Liver (tissue), 3 donors: ENCODE results near the gene CARD9.

ENCODE experiments used
- CTCF ChIP-seq: fragments of 150-350 bp; IDR thresholded peaks from 2 replicates; pipeline ENCODE4 v1.5.1; 2017; ENCODE audit warnings: improper control_type of control experiment, low read depth, low read length; ENCODE audit not compliant: missing input control
- FOXA1 ChIP-seq: IDR thresholded peaks from 2 replicates; pipeline ENCODE4 v1.6.1; 2016; ENCODE audit warnings: antibody characterized with exemption
- GABPA ChIP-seq, 2 donors: IDR thresholded peaks in 1 of 2; conservative IDR thresholded peaks in 1 of 2; 2 replicates each; pipeline ENCODE4 v1.6.1; 2016; ENCODE audit warnings: antibody characterized with exemption in 2 of 2, mild to moderate bottlenecking in 1 of 2, moderate library complexity in 1 of 2
- JUND ChIP-seq, 2 donors: IDR thresholded peaks; 2 replicates each; pipeline ENCODE4 v1.6.1; 2016; ENCODE audit warnings: antibody characterized with exemption in 2 of 2
- MAX ChIP-seq: IDR thresholded peaks from 2 replicates; pipeline ENCODE4 v1.6.1; 2016; ENCODE audit warnings: antibody characterized with exemption
- NR2F2 ChIP-seq: IDR thresholded peaks from 2 replicates; pipeline ENCODE4 v1.6.1; 2016; ENCODE audit warnings: antibody characterized with exemption
- RAD21 ChIP-seq, 2 donors: IDR thresholded peaks; 2 replicates each; pipeline ENCODE4 v1.6.1; 2016; ENCODE audit warnings: antibody characterized with exemption in 2 of 2, mild to moderate bottlenecking in 2 of 2
- SP1 ChIP-seq: IDR thresholded peaks from 2 replicates; pipeline ENCODE4 v1.6.1; 2018; ENCODE audit warnings: antibody characterized with exemption, mild to moderate bottlenecking
- TAF1 ChIP-seq: conservative IDR thresholded peaks from 2 replicates; pipeline ENCODE4 v1.6.1; 2016; ENCODE audit warnings: antibody characterized with exemption, mild to moderate bottlenecking
- YY1 ChIP-seq: IDR thresholded peaks from 2 replicates; pipeline ENCODE4 v1.6.1; 2016; ENCODE audit warnings: antibody characterized with exemption, mild to moderate bottlenecking
- TF ChIP-seq, protein P1 (sequence below): IDR thresholded peaks from 2 replicates; pipeline ENCODE4 v1.6.1; 2016; ENCODE audit warnings: antibody characterized with exemption
- TF ChIP-seq, protein P2 (sequence below): IDR thresholded peaks from 2 replicates; pipeline ENCODE4 v1.6.1; 2016; ENCODE audit warnings: antibody characterized with exemption, mild to moderate bottlenecking
- TF ChIP-seq, protein P3 (sequence below): IDR thresholded peaks from 2 replicates; pipeline ENCODE4 v1.6.1; 2016; ENCODE audit warnings: antibody characterized with exemption
- donor health status: healthy.
- donor health status: healthy.

DNA sequence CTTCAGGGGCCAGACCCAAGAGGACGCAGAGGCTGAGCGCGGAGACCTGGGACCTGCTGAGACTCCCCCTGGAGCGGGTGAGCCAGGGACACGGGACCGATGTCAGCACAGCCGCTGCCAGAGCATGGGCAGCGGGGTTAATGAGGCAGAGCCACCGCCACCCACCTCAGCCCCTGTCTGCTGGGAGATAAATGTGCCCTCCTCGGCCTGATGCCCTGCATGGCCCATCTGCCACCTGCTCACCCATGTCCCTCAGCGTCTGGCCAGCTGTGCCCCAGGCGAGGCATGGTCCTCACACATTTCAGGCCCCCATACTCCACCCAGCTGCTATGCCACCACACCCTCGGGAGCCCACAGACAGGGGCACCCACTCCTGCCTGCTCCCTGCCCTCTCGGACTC, 24.8 kb downstream of the CARD9 start:
- TF ChIP-seq CTCF (no peak), RAD21 (IDR thresholded peaks at IDR 0.05) (no peak), JUND (IDR thresholded peaks at IDR 0.05) (no peak), FOXA1 (no peak), NR2F2 (no peak), MAX (no peak), SP1 (no peak), GABPA (IDR thresholded peaks at IDR 0.05 in 1 of 2, conservative IDR thresholded peaks at IDR 0.05 in 1 of 2) (no peak), YY1 (no peak), TAF1 (no peak)
- TF ChIP-seq, protein P1, sequence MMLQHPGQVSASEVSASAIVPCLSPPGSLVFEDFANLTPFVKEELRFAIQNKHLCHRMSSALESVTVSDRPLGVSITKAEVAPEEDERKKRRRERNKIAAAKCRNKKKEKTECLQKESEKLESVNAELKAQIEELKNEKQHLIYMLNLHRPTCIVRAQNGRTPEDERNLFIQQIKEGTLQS: no peak
- TF ChIP-seq, protein P2, sequence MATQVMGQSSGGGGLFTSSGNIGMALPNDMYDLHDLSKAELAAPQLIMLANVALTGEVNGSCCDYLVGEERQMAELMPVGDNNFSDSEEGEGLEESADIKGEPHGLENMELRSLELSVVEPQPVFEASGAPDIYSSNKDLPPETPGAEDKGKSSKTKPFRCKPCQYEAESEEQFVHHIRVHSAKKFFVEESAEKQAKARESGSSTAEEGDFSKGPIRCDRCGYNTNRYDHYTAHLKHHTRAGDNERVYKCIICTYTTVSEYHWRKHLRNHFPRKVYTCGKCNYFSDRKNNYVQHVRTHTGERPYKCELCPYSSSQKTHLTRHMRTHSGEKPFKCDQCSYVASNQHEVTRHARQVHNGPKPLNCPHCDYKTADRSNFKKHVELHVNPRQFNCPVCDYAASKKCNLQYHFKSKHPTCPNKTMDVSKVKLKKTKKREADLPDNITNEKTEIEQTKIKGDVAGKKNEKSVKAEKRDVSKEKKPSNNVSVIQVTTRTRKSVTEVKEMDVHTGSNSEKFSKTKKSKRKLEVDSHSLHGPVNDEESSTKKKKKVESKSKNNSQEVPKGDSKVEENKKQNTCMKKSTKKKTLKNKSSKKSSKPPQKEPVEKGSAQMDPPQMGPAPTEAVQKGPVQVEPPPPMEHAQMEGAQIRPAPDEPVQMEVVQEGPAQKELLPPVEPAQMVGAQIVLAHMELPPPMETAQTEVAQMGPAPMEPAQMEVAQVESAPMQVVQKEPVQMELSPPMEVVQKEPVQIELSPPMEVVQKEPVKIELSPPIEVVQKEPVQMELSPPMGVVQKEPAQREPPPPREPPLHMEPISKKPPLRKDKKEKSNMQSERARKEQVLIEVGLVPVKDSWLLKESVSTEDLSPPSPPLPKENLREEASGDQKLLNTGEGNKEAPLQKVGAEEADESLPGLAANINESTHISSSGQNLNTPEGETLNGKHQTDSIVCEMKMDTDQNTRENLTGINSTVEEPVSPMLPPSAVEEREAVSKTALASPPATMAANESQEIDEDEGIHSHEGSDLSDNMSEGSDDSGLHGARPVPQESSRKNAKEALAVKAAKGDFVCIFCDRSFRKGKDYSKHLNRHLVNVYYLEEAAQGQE: no peak
- TF ChIP-seq, protein P3, sequence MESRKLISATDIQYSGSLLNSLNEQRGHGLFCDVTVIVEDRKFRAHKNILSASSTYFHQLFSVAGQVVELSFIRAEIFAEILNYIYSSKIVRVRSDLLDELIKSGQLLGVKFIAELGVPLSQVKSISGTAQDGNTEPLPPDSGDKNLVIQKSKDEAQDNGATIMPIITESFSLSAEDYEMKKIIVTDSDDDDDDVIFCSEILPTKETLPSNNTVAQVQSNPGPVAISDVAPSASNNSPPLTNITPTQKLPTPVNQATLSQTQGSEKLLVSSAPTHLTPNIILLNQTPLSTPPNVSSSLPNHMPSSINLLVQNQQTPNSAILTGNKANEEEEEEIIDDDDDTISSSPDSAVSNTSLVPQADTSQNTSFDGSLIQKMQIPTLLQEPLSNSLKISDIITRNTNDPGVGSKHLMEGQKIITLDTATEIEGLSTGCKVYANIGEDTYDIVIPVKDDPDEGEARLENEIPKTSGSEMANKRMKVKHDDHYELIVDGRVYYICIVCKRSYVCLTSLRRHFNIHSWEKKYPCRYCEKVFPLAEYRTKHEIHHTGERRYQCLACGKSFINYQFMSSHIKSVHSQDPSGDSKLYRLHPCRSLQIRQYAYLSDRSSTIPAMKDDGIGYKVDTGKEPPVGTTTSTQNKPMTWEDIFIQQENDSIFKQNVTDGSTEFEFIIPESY: no peak
